GM12874 (cell line): Measurements from ENCODE around the gene FABP7.

Experiments
- CTCF ChIP-seq: IDR thresholded peaks from 2 replicates; pipeline ENCODE4 v1.5.1; 2011; ENCODE audit warnings: low read depth, mild to moderate bottlenecking, control low read depth, low read length, moderate library complexity; ENCODE audit not compliant: insufficient read depth

Gene FABP7

GRCh38 chr6:122790423-122791309 is 11.2 kb downstream of the FABP7 start:
- no peak for TF ChIP-seq CTCF

GRCh38 chr6:122791310-122791679 is 11.8 kb downstream of the FABP7 start:
- TF ChIP-seq CTCF: no peak

- no peak for TF ChIP-seq CTCF
Measured at GRCh38 chr6:122792766-122793165, 13.2 kb downstream of the FABP7 start.

- no peak for TF ChIP-seq CTCF
Measured at GRCh38 chr6:122797537-122797936, 18.0 kb downstream of the FABP7 start.

- TF ChIP-seq CTCF: no peak
Measured at GRCh38 chr6:122798099-122798641, 18.7 kb downstream of the FABP7 start.

- TF ChIP-seq CTCF: no peak
Measured at GRCh38 chr6:122799140-122799745, 19.7 kb downstream of the FABP7 start.

- no peak for TF ChIP-seq CTCF
Measured at GRCh38 chr6:122799916-122800686, 20.6 kb downstream of the FABP7 start.
